ENCODE data around the gene PARK7.

- TF ChIP-seq CTCF (IDR thresholded peaks at IDR 0.05; ENCODE audit: low read depth, low read length, poor library complexity, severe bottlenecking) (no peak), EZH2phosphoT487 (IDR thresholded peaks at IDR 0.05; ENCODE audit: borderline replicate concordance, low read length) (no peak)
These were observed 55.4 kb downstream of the PARK7 start for GRCh38 chr1:8016895-8017241.

Data from DOHH2 (cell line).